ENCODE measurements around the gene MRM3. TPM values are rescaled to one million over a fixed set of nuclear protein-coding genes. Genes with fewer than 3 reads are reported as not detected.
"Not testable (repeated sequence)": the region's sequence is repeated elsewhere in the genome, so short reads cannot be mapped to it uniquely, and the experiment has no call there.

MRM3 gene
- polyA plus RNA-seq, 4 donors = 9.2 to 19.5 (median 14.5) TPM

DNA sequence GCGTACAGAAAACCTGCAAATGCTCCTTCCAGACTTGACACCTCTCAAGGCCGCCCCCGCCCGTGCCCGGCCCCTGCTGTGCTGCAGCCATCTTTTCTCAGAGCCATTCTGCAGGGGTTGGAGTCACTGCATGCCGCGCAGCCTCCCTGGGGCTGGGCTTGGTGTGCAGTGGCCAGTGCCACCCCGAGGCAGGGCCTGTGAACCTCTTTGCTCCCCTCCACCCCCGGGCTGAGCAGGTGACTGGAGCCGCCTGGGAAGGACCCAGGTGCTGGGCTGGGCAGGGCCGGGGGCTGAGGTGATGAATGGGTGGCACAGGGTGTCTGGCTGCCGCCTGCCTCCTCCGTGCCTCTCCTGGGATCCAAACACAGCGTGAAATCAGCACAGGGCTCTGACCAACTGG lies 20.3 kb downstream of the MRM3 start:
- FAIRE-seq (no peak), DNase-seq (no peak)
- Histone ChIP-seq H3K27me3 (ENCODE audit: control insufficient read depth in 3 of 3, insufficient read depth in 3 of 3, low read length in 3 of 3) (no peaks in the 10 kb centered on the region), H3K4me3 (ENCODE audit: low read depth in 1 of 3, low read length in 3 of 3) (no peak overlapping the region), H3K27ac (ENCODE audit: low read depth in 1 of 3, low read length in 2 of 3) (no peak overlapping the region), H3K4me1 (ENCODE audit: control insufficient read depth in 3 of 3, insufficient read depth in 2 of 3, low read depth in 1 of 3, low read length in 2 of 3) (no peaks in the 10 kb centered on the region), H3K36me3 (ENCODE audit: control insufficient read depth in 3 of 3, insufficient read depth in 2 of 3, low read depth in 1 of 3, low read length in 3 of 3) (peaks cover 0 to 25% (median 0%) of the 10 kb centered on the region in 3 donors), H3K9me3 (ENCODE audit: control insufficient read depth in 2 of 2, insufficient read depth in 1 of 2, low read depth in 1 of 2, low read length in 1 of 2) (no peaks in the 10 kb centered on the region)
- 81 to 88% (median 82%) methylated on average over 14 of the region's 14 CpGs for WGBS, 3 donors

GRCh38 chr17:802901-803881 lies 21.0 kb downstream of the MRM3 start:
- 82 to 92% (median 85%) methylated on average over 36 to 37 of the region's 37 CpGs for WGBS, 3 donors
- no peaks in the 10 kb centered on the region for H3K27me3 ChIP-seq (ENCODE audit: control insufficient read depth in 3 of 3, insufficient read depth in 3 of 3, low read length in 3 of 3)
- H3K4me3 ChIP-seq (ENCODE audit: low read depth in 1 of 3, low read length in 3 of 3) = no peak overlapping the region
- DNase-seq = no peak
- no peak overlapping the region for H3K27ac ChIP-seq (ENCODE audit: low read depth in 1 of 3, low read length in 2 of 3)
- FAIRE-seq = no peak
- H3K36me3 ChIP-seq (ENCODE audit: control insufficient read depth in 3 of 3, insufficient read depth in 2 of 3, low read depth in 1 of 3, low read length in 3 of 3) = peaks cover 0 to 27% (median 0%) of the 10 kb centered on the region in 3 donors
- H3K4me1 ChIP-seq (ENCODE audit: control insufficient read depth in 3 of 3, insufficient read depth in 2 of 3, low read depth in 1 of 3, low read length in 2 of 3) = no peaks in the 10 kb centered on the region
- no peaks in the 10 kb centered on the region for H3K9me3 ChIP-seq (ENCODE audit: control insufficient read depth in 2 of 2, insufficient read depth in 1 of 2, low read depth in 1 of 2, low read length in 1 of 2)

- DNase-seq = no peak
- no peaks in the 10 kb centered on the region for H3K4me1 ChIP-seq (ENCODE audit: control insufficient read depth in 3 of 3, insufficient read depth in 2 of 3, low read depth in 1 of 3, low read length in 2 of 3)
- WGBS, 3 donors = 77 to 87% (median 82%) methylated on average over 38 to 41 of the region's 41 CpGs
- H3K4me3 ChIP-seq (ENCODE audit: low read depth in 1 of 3, low read length in 3 of 3) = no peak overlapping the region
- peaks cover 0 to 32% (median 0%) of the 10 kb centered on the region in 3 donors for H3K36me3 ChIP-seq (ENCODE audit: control insufficient read depth in 3 of 3, insufficient read depth in 2 of 3, low read depth in 1 of 3, low read length in 3 of 3)
- H3K27me3 ChIP-seq (ENCODE audit: control insufficient read depth in 3 of 3, insufficient read depth in 3 of 3, low read length in 3 of 3) = no peaks in the 10 kb centered on the region
- FAIRE-seq = no peak
- no peak overlapping the region for H3K27ac ChIP-seq (ENCODE audit: low read depth in 1 of 3, low read length in 2 of 3)
- H3K9me3 ChIP-seq (ENCODE audit: control insufficient read depth in 2 of 2, insufficient read depth in 1 of 2, low read depth in 1 of 2, low read length in 1 of 2) = no peaks in the 10 kb centered on the region
Measured at GRCh38 chr17:804541-805435, 22.6 kb downstream of the MRM3 start.

DNA sequence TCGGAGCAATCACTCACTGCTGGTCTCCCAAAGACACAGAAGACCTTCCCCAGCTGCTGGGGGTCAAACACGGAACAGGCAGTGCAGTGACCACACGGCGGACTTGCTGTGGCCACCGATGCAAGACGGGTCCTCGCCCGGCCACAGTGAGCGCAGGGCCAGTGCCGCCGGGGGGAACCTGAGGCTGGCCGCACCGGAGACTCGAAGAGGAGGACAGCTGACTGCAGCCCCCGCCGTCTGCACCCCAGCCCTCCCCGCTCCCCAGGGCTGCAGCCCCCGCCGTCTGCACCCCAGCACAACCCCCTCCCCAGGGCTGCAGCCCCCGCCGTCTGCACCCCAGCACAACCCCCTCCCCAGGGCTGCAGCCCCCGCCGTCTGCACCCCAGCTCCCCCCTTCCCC lies 23.7 kb downstream of the MRM3 start:
- peaks cover 0 to 29% (median 0%) of the 10 kb centered on the region in 3 donors for H3K36me3 ChIP-seq (ENCODE audit: control insufficient read depth in 3 of 3, insufficient read depth in 2 of 3, low read depth in 1 of 3, low read length in 3 of 3)
- not testable (repeated sequence) for H3K27ac ChIP-seq (ENCODE audit: low read depth in 1 of 3, low read length in 2 of 3); H3K9me3 ChIP-seq (ENCODE audit: control insufficient read depth in 2 of 2, insufficient read depth in 1 of 2, low read depth in 1 of 2, low read length in 1 of 2); DNase-seq; FAIRE-seq; H3K27me3 ChIP-seq (ENCODE audit: control insufficient read depth in 3 of 3, insufficient read depth in 3 of 3, low read length in 3 of 3); H3K4me3 ChIP-seq (ENCODE audit: low read depth in 1 of 3, low read length in 3 of 3); H3K4me1 ChIP-seq (ENCODE audit: control insufficient read depth in 3 of 3, insufficient read depth in 2 of 3, low read depth in 1 of 3, low read length in 2 of 3)
- WGBS, 3 donors = 91 to 93% (median 92%) methylated on average over 14 to 23 of the region's 23 CpGs

DNA sequence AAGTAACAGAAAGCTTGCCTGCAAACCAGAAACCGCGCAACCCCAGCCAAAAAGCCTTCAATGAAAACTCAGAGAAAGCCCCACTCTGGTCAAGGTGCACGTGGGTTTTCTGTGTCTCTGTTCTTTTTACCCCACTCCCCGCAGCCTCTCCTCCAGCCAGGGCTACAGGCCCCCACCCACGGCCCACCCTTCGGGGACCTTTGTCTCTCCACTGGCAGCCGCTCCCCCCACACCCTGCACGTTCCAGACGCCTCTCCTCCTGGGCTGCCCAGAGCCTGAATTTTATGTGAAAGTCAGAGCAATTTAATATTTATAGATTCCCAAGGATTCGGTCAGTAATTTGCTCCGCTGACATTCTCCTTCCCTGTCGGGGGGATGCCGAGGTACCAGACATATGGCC lies 24.2 kb downstream of the MRM3 start:
- Histone ChIP-seq H3K36me3 (ENCODE audit: control insufficient read depth in 3 of 3, insufficient read depth in 2 of 3, low read depth in 1 of 3, low read length in 3 of 3) (peaks cover 0 to 29% (median 0%) of the 10 kb centered on the region in 3 donors), H3K27ac (ENCODE audit: low read depth in 1 of 3, low read length in 2 of 3) (no peak overlapping the region), H3K9me3 (ENCODE audit: control insufficient read depth in 2 of 2, insufficient read depth in 1 of 2, low read depth in 1 of 2, low read length in 1 of 2) (peaks cover 0 to 2% of the 10 kb centered on the region in 2 donors), H3K27me3 (ENCODE audit: control insufficient read depth in 3 of 3, insufficient read depth in 3 of 3, low read length in 3 of 3) (no peaks in the 10 kb centered on the region), H3K4me3 (ENCODE audit: low read depth in 1 of 3, low read length in 3 of 3) (no peak overlapping the region), H3K4me1 (ENCODE audit: control insufficient read depth in 3 of 3, insufficient read depth in 2 of 3, low read depth in 1 of 3, low read length in 2 of 3) (no peaks in the 10 kb centered on the region)
- 69 to 81% (median 73%) methylated on average over 13 of the region's 13 CpGs for WGBS, 3 donors
- FAIRE-seq = no peak
- DNase-seq = no peak

DNA sequence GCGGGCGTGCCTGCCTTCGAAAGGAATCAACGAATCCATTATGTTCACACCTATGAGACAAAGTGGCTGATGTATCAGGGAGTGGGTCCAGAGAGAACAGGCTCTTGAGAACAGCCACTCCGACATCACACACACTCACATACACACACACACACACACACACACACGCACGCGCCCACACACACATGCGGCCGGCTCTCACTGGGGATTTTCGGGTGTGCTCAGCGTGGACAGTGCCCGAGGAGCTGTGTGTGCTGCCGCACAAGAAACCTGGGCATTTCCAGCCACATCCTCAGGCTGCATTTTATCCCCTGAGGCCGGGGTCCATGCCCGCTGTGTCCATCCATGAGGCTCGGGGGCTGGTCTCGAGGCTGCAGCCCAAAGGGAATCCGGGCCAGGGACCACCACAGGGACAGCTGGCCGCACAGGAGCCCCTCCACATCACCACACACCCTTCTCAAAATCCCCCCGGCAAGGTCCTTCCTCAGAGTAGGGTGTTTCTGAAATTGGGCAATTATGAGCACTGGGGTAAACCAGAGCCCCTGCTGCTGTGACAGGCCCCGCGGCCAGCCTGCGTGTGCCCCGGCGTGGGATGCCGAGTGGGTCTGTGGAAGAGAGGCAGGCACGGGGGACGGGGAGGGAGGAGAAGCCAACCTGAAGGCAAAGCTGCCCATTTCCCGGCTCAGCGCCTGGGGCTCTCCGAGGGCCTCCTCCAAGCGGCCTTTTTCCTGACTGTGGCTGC lies 24.8 kb downstream of the MRM3 start:
- H3K27me3 ChIP-seq (ENCODE audit: control insufficient read depth in 3 of 3, insufficient read depth in 3 of 3, low read length in 3 of 3) = no peaks in the 10 kb centered on the region
- no peak overlapping the region for H3K27ac ChIP-seq (ENCODE audit: low read depth in 1 of 3, low read length in 2 of 3)
- H3K4me3 ChIP-seq (ENCODE audit: low read depth in 1 of 3, low read length in 3 of 3) = no peak overlapping the region
- H3K36me3 ChIP-seq (ENCODE audit: control insufficient read depth in 3 of 3, insufficient read depth in 2 of 3, low read depth in 1 of 3, low read length in 3 of 3) = peaks cover 0 to 29% (median 0%) of the 10 kb centered on the region in 3 donors
- WGBS, 3 donors = 82 to 87% (median 84%) methylated on average over 32 to 33 of the region's 33 CpGs
- H3K9me3 ChIP-seq (ENCODE audit: control insufficient read depth in 2 of 2, insufficient read depth in 1 of 2, low read depth in 1 of 2, low read length in 1 of 2) = peaks cover 0 to 2% of the 10 kb centered on the region in 2 donors
- DNase-seq (no peak), FAIRE-seq (no peak)
- H3K4me1 ChIP-seq (ENCODE audit: control insufficient read depth in 3 of 3, insufficient read depth in 2 of 3, low read depth in 1 of 3, low read length in 2 of 3) = no peaks in the 10 kb centered on the region

- DNase-seq (no peak), FAIRE-seq (no peak)
- H3K27me3 ChIP-seq (ENCODE audit: control insufficient read depth in 3 of 3, insufficient read depth in 3 of 3, low read length in 3 of 3) = no peaks in the 10 kb centered on the region
- no peaks in the 10 kb centered on the region for H3K4me1 ChIP-seq (ENCODE audit: control insufficient read depth in 3 of 3, insufficient read depth in 2 of 3, low read depth in 1 of 3, low read length in 2 of 3)
- no peak overlapping the region for H3K27ac ChIP-seq (ENCODE audit: low read depth in 1 of 3, low read length in 2 of 3)
- peaks cover 0 to 2% of the 10 kb centered on the region in 2 donors for H3K9me3 ChIP-seq (ENCODE audit: control insufficient read depth in 2 of 2, insufficient read depth in 1 of 2, low read depth in 1 of 2, low read length in 1 of 2)
- WGBS, 3 donors = 86 to 89% (median 89%) methylated on average over 26 to 28 of the region's 28 CpGs
- no peak overlapping the region for H3K4me3 ChIP-seq (ENCODE audit: low read depth in 1 of 3, low read length in 3 of 3)
- H3K36me3 ChIP-seq (ENCODE audit: control insufficient read depth in 3 of 3, insufficient read depth in 2 of 3, low read depth in 1 of 3, low read length in 3 of 3) = peaks cover 0 to 31% (median 0%) of the 10 kb centered on the region in 3 donors
Measured at GRCh38 chr17:807523-808294, 25.6 kb downstream of the MRM3 start.

Measured in small intestine (tissue), 7 donors.